ENCODE data around the gene POU2F2. TPM values are rescaled to one million over a fixed set of nuclear protein-coding genes. Genes with fewer than 3 reads are reported as not detected.

Gene POU2F2
- total RNA-seq, 1 donor from 2014 or later: 1.6 TPM

GRCh38 chr19:42099336-42099925 is 32.8 kb downstream of the POU2F2 start:
- H3K27ac Mint-ChIP-seq: no peak overlapping the region
- H3K36me3 Mint-ChIP-seq (ENCODE audit: insufficient read depth): no peaks in the 10 kb centered on the region
- H3K4me1 Mint-ChIP-seq (ENCODE audit: low read depth): no peaks in the 10 kb centered on the region
- H3K4me3 Mint-ChIP-seq (ENCODE audit: low read depth): no peak overlapping the region
- H3K27me3 Mint-ChIP-seq: peaks cover 31% of the 10 kb centered on the region
- H3K9me3 Mint-ChIP-seq (ENCODE audit: low read depth): no peaks in the 10 kb centered on the region
- no peak for TF ChIP-seq CTCF (IDR thresholded peaks at IDR 0.05; ENCODE audit: unreplicated experiment)
- DNase-seq (ENCODE audit: low spot score, unreplicated experiment): no peak

GRCh38 chr19:42098781-42099180 is 33.5 kb downstream of the POU2F2 start:
- no peak for DNase-seq (ENCODE audit: low spot score, unreplicated experiment)
- TF ChIP-seq CTCF (IDR thresholded peaks at IDR 0.05; ENCODE audit: unreplicated experiment): no peak
- Mint-ChIP-seq H3K36me3 (ENCODE audit: insufficient read depth) (no peaks in the 10 kb centered on the region), H3K4me1 (ENCODE audit: low read depth) (no peaks in the 10 kb centered on the region), H3K9me3 (ENCODE audit: low read depth) (no peaks in the 10 kb centered on the region), H3K27me3 (peaks cover 31% of the 10 kb centered on the region), H3K27ac (no peak overlapping the region), H3K4me3 (ENCODE audit: low read depth) (no peak overlapping the region)

GRCh38 chr19:42097461-42097860 is 34.8 kb downstream of the POU2F2 start:
- H3K27me3 Mint-ChIP-seq: peaks cover 27% of the 10 kb centered on the region
- no peaks in the 10 kb centered on the region for H3K4me1 Mint-ChIP-seq (ENCODE audit: low read depth)
- H3K4me3 Mint-ChIP-seq (ENCODE audit: low read depth): no peak overlapping the region
- no peaks in the 10 kb centered on the region for H3K36me3 Mint-ChIP-seq (ENCODE audit: insufficient read depth)
- H3K27ac Mint-ChIP-seq: no peak overlapping the region
- TF ChIP-seq CTCF (IDR thresholded peaks at IDR 0.05; ENCODE audit: unreplicated experiment): no peak
- DNase-seq (ENCODE audit: low spot score, unreplicated experiment): no peak
- H3K9me3 Mint-ChIP-seq (ENCODE audit: low read depth): no peaks in the 10 kb centered on the region

- no peak for DNase-seq (ENCODE audit: low spot score, unreplicated experiment)
- H3K9me3 Mint-ChIP-seq (ENCODE audit: low read depth): no peaks in the 10 kb centered on the region
- TF ChIP-seq CTCF (IDR thresholded peaks at IDR 0.05; ENCODE audit: unreplicated experiment): no peak
- no peaks in the 10 kb centered on the region for H3K4me1 Mint-ChIP-seq (ENCODE audit: low read depth)
- no peak overlapping the region for H3K27ac Mint-ChIP-seq
- no peak overlapping the region for H3K4me3 Mint-ChIP-seq (ENCODE audit: low read depth)
- H3K36me3 Mint-ChIP-seq (ENCODE audit: insufficient read depth): no peaks in the 10 kb centered on the region
- H3K27me3 Mint-ChIP-seq: peaks cover 26% of the 10 kb centered on the region
These were observed 35.9 kb downstream of the POU2F2 start for GRCh38 chr19:42096255-42096837.

- no peaks in the 10 kb centered on the region for H3K9me3 Mint-ChIP-seq (ENCODE audit: low read depth)
- DNase-seq (ENCODE audit: low spot score, unreplicated experiment): peak; percentile 29
- no peak overlapping the region for H3K4me3 Mint-ChIP-seq (ENCODE audit: low read depth)
- no peaks in the 10 kb centered on the region for H3K36me3 Mint-ChIP-seq (ENCODE audit: insufficient read depth)
- H3K27ac Mint-ChIP-seq: no peak overlapping the region
- H3K4me1 Mint-ChIP-seq (ENCODE audit: low read depth): no peaks in the 10 kb centered on the region
- H3K27me3 Mint-ChIP-seq: peaks cover 26% of the 10 kb centered on the region
- no peak for TF ChIP-seq CTCF (IDR thresholded peaks at IDR 0.05; ENCODE audit: unreplicated experiment)
These were observed 36.4 kb downstream of the POU2F2 start for GRCh38 chr19:42095814-42096230.
